Measurements from ENCODE around the gene TSHZ2. TPM values are rescaled to one million over a fixed set of nuclear protein-coding genes. Genes with fewer than 3 reads are reported as not detected.
A peak's percentile ranks its signal among the peaks of the same experiment; 100 is the strongest.

The TSHZ2 gene
- total RNA-seq, 1 experiment from 2014 or later, result 0.20 TPM

DNA sequence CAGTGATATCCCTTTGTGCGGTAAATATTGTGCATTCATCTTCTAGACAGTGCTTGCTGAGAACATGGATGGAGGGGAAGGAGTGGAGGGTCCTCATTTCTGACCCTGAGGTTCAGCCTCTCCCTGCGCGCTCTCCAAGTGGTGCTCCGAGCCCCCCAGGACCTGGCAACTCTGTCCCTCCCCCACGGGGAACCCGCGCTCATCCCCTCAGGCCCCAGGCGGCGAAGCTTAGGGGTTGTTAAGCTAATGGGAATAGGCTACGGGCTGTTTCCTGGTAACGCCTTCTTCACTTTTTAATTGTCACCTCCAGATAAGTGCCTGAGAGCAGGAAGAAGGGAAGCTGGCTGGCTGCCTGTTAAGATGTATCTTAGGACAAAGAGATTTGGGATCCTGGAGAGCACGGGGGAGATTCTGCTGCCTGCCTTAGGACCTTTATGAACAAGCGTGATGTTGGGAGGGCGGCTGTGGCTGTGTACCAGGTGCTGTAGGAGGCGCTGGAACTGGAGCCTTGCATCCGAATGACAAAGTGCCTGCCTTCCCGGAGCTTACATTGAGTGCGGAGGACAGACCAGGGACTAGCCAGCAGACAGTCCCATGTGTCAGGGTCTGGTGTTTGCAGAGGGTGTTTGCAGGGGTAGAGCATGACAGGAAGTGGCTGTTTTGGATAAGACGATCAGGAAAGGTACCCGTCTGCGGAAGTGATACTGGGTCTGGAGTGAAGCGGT lies 11.7 kb downstream of the TSHZ2 start:
- POLR2A ChIA-PET, result interaction anchor here (0.6 kb wide), 1 partner anchor 528 kb away, joined by 3 read pairs; no protein-coding TSS in a partner anchor

More for the DNA sequence above, 11.7 kb downstream of the TSHZ2 start:
- Mint-ChIP-seq H3K36me3 (no peaks in the 10 kb centered on the region), H3K27ac (no peak overlapping the region), H3K4me1 (peaks cover 10% of the 10 kb centered on the region), H3K27me3 (ENCODE audit: low read depth) (no peaks in the 10 kb centered on the region), H3K4me3 (no peak overlapping the region), H3K9me3 (no peaks in the 10 kb centered on the region)
- DNase-seq (ENCODE audit: low spot score) (peak; percentile 43), ATAC-seq (peak; percentile 83)
- CTCF ChIA-PET, result interaction anchor here (0.7 kb wide), 1 partner anchor 9 kb away, joined by 3 read pairs; no protein-coding TSS in a partner anchor
- no peak for TF ChIP-seq AFF4 (CRISPR knock-in tag; IDR thresholded peaks at IDR 0.05; ENCODE audit: borderline replicate concordance)
- TF ChIP-seq ZNF423 (CRISPR knock-in tag; IDR thresholded peaks at IDR 0.05), result no peak
- TF ChIP-seq, protein P1, sequence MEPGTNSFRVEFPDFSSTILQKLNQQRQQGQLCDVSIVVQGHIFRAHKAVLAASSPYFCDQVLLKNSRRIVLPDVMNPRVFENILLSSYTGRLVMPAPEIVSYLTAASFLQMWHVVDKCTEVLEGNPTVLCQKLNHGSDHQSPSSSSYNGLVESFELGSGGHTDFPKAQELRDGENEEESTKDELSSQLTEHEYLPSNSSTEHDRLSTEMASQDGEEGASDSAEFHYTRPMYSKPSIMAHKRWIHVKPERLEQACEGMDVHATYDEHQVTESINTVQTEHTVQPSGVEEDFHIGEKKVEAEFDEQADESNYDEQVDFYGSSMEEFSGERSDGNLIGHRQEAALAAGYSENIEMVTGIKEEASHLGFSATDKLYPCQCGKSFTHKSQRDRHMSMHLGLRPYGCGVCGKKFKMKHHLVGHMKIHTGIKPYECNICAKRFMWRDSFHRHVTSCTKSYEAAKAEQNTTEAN (CRISPR knock-in tag; IDR thresholded peaks at IDR 0.05), result no peak
- TF ChIP-seq MXD4 (CRISPR knock-in tag; IDR thresholded peaks at IDR 0.05; ENCODE audit: borderline replicate concordance), result no peak
- TF ChIP-seq FOXJ3 (CRISPR knock-in tag; IDR thresholded peaks at IDR 0.05; ENCODE audit: borderline replicate concordance), result no peak
- no peak for TF ChIP-seq ZNF671 (CRISPR knock-in tag; IDR thresholded peaks at IDR 0.05)
- TF ChIP-seq CDX4 (CRISPR knock-in tag; IDR thresholded peaks at IDR 0.05; ENCODE audit: borderline replicate concordance), result no peak
- TF ChIP-seq SP1 (CRISPR knock-in tag; conservative IDR thresholded peaks at IDR 0.05), result no peak
- TF ChIP-seq, protein P2, sequence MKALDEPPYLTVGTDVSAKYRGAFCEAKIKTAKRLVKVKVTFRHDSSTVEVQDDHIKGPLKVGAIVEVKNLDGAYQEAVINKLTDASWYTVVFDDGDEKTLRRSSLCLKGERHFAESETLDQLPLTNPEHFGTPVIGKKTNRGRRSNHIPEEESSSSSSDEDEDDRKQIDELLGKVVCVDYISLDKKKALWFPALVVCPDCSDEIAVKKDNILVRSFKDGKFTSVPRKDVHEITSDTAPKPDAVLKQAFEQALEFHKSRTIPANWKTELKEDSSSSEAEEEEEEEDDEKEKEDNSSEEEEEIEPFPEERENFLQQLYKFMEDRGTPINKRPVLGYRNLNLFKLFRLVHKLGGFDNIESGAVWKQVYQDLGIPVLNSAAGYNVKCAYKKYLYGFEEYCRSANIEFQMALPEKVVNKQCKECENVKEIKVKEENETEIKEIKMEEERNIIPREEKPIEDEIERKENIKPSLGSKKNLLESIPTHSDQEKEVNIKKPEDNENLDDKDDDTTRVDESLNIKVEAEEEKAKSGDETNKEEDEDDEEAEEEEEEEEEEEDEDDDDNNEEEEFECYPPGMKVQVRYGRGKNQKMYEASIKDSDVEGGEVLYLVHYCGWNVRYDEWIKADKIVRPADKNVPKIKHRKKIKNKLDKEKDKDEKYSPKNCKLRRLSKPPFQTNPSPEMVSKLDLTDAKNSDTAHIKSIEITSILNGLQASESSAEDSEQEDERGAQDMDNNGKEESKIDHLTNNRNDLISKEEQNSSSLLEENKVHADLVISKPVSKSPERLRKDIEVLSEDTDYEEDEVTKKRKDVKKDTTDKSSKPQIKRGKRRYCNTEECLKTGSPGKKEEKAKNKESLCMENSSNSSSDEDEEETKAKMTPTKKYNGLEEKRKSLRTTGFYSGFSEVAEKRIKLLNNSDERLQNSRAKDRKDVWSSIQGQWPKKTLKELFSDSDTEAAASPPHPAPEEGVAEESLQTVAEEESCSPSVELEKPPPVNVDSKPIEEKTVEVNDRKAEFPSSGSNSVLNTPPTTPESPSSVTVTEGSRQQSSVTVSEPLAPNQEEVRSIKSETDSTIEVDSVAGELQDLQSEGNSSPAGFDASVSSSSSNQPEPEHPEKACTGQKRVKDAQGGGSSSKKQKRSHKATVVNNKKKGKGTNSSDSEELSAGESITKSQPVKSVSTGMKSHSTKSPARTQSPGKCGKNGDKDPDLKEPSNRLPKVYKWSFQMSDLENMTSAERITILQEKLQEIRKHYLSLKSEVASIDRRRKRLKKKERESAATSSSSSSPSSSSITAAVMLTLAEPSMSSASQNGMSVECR (CRISPR knock-in tag; IDR thresholded peaks at IDR 0.05; ENCODE audit: borderline replicate concordance), result no peak
- no peak for TF ChIP-seq PRRX2 (CRISPR knock-in tag; IDR thresholded peaks at IDR 0.05)
- TF ChIP-seq, protein P3, sequence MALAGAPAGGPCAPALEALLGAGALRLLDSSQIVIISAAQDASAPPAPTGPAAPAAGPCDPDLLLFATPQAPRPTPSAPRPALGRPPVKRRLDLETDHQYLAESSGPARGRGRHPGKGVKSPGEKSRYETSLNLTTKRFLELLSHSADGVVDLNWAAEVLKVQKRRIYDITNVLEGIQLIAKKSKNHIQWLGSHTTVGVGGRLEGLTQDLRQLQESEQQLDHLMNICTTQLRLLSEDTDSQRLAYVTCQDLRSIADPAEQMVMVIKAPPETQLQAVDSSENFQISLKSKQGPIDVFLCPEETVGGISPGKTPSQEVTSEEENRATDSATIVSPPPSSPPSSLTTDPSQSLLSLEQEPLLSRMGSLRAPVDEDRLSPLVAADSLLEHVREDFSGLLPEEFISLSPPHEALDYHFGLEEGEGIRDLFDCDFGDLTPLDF (CRISPR knock-in tag; IDR thresholded peaks at IDR 0.05), result no peak
- TF ChIP-seq, protein P4, sequence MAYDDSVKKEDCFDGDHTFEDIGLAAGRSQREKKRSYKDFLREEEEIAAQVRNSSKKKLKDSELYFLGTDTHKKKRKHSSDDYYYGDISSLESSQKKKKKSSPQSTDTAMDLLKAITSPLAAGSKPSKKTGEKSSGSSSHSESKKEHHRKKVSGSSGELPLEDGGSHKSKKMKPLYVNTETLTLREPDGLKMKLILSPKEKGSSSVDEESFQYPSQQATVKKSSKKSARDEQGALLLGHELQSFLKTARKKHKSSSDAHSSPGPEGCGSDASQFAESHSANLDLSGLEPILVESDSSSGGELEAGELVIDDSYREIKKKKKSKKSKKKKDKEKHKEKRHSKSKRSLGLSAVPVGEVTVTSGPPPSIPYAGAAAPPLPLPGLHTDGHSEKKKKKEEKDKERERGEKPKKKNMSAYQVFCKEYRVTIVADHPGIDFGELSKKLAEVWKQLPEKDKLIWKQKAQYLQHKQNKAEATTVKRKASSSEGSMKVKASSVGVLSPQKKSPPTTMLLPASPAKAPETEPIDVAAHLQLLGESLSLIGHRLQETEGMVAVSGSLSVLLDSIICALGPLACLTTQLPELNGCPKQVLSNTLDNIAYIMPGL (CRISPR knock-in tag; IDR thresholded peaks at IDR 0.05), result no peak
- TF ChIP-seq, protein P5, sequence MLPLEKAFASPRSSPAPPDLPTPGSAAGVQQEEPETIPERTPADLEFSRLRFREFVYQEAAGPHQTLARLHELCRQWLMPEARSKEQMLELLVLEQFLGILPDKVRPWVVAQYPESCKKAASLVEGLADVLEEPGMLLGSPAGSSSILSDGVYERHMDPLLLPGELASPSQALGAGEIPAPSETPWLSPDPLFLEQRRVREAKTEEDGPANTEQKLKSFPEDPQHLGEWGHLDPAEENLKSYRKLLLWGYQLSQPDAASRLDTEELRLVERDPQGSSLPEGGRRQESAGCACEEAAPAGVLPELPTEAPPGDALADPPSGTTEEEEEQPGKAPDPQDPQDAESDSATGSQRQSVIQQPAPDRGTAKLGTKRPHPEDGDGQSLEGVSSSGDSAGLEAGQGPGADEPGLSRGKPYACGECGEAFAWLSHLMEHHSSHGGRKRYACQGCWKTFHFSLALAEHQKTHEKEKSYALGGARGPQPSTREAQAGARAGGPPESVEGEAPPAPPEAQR (CRISPR knock-in tag; IDR thresholded peaks at IDR 0.05), result no peak

Measured in WTC11 (cell line).